ENCODE data around the gene CAMTA1.

DNA sequence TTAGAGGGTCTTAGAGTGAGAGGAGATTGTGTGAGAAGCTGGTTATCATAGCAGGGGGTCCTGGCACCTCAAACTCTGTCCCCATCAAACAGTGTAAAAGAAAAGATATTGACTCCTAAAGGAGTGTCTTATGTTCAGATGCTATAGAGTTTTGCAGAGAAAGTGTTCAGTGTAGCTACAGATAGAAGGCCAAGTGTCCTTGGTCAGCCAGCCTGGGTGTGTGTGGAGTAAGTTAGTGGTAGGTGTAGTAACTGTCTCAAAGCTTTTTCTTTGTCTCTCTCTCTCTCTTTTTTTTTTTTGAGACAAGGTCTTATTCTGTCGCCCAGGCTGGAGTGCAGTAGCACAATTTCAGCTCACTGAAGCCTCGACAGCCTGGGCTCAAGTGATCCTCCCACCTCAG lies 17.2 kb downstream of the CAMTA1 start:
- TF ChIP-seq FOXA1 (IDR thresholded peaks at IDR 0.05; ENCODE audit: borderline replicate concordance) (no peak), ZC3H4 (CRISPR knock-in tag; IDR thresholded peaks at IDR 0.05; ENCODE audit: borderline replicate concordance) (no peak), ETV5 (CRISPR knock-in tag; IDR thresholded peaks at IDR 0.05; ENCODE audit: low read depth) (no peak), FOXJ3 (CRISPR knock-in tag; IDR thresholded peaks at IDR 0.05) (no peak), ZNF830 (CRISPR knock-in tag; IDR thresholded peaks at IDR 0.05) (no peak), BHLHE40 (IDR thresholded peaks at IDR 0.05; ENCODE audit: low read length) (no peak)
